Naive thymus-derived CD4-positive, alpha-beta T cell (primary cell): ENCODE data around the gene CCDC91. TPM values are rescaled to one million over a fixed set of nuclear protein-coding genes. Genes with fewer than 3 reads are reported as not detected.

Experiments
- ATAC-seq: fragments of 150-1000 bp; cut with Tn5 transposase; 2 replicates; pipeline ENCODE4 v1.10.0; 2021; ENCODE audit warnings: mild to moderate bottlenecking, moderate library complexity
- CTCF ChIA-PET: fragments of 350-600 bp; sonication (Branson Sonifier 250); formaldehyde crosslinking; loops from one replicate; lab custom pipeline; 2021; ENCODE audit warnings: antibody characterized with exemption; lab: Charles Lee
- POLR2A ChIA-PET: fragments of 350-600 bp; sonication (Branson Sonifier 250); formaldehyde crosslinking; loops from one replicate; lab custom pipeline; 2021; ENCODE audit warnings: antibody characterized with exemption, inconsistent platforms; lab: Charles Lee
- DNase-seq, 9 donors: peaks; one replicate each; pipeline versions ENCODE4 v3.0.0 to v3.0.0-alpha.2; 2020 to 2022; ENCODE audit warnings: mixed read lengths in 1 of 9
- H3K27ac ChIP-seq: one replicate; pipeline ENCODE4 v1.7.0; 2013; ENCODE audit warnings: mild to moderate bottlenecking, low read depth, low read length, moderate library complexity
- H3K27me3 ChIP-seq, 2 donors: one replicate each; pipeline ENCODE4 v1.7.0; 2013; ENCODE audit warnings: low read length in 2 of 2, mild to moderate bottlenecking in 2 of 2, moderate library complexity in 2 of 2; ENCODE audit not compliant: control insufficient read depth in 2 of 2, insufficient read depth in 2 of 2
- H3K36me3 ChIP-seq, 3 experiments: 1 replicate in 2 of 3; 2 replicates in 1 of 3; pipeline ENCODE4 v1.7.0; 2013; ENCODE audit warnings: low read length in 3 of 3, mild to moderate bottlenecking in 3 of 3, moderate library complexity in 1 of 3; ENCODE audit not compliant: insufficient read depth in 3 of 3, control insufficient read depth in 2 of 3
- H3K4me1 ChIP-seq, 2 donors: one replicate each; pipeline ENCODE4 v1.7.0; 2013; ENCODE audit warnings: low read length in 2 of 2, mild to moderate bottlenecking in 2 of 2, moderate library complexity in 1 of 2; ENCODE audit not compliant: control insufficient read depth in 2 of 2, insufficient read depth in 2 of 2
- H3K4me3 ChIP-seq: 2 replicates; pipeline ENCODE4 v1.7.0; 2013; ENCODE audit warnings: mild to moderate bottlenecking, low read length
- H3K9me3 ChIP-seq, 3 experiments: 1 replicate in 2 of 3; 2 replicates in 1 of 3; pipeline ENCODE4 v1.7.0; 2013; ENCODE audit warnings: low read length in 3 of 3; ENCODE audit not compliant: control insufficient read depth in 2 of 3
- H3K27ac Mint-ChIP-seq, 9 donors: one replicate each; pipeline ENCODE4 v1.8.0; 2020 to 2022; ENCODE audit warnings: mixed read lengths in 9 of 9, mild to moderate bottlenecking in 8 of 9, moderate library complexity in 5 of 9, inconsistent platforms in 2 of 9
- H3K27me3 Mint-ChIP-seq, 5 donors: one replicate each; pipeline ENCODE4 v1.8.0; 2021 to 2022; ENCODE audit warnings: mixed read lengths in 5 of 5, mild to moderate bottlenecking in 1 of 5
- H3K36me3 Mint-ChIP-seq, 5 donors: one replicate each; pipeline ENCODE4 v1.8.0; 2020 to 2022; ENCODE audit warnings: mixed read lengths in 5 of 5, mild to moderate bottlenecking in 3 of 5, inconsistent platforms in 1 of 5
- H3K4me1 Mint-ChIP-seq, 7 donors: one replicate each; pipeline ENCODE4 v1.8.0; 2020 to 2022; ENCODE audit warnings: mixed read lengths in 7 of 7, mild to moderate bottlenecking in 3 of 7, inconsistent platforms in 1 of 7
- H3K4me3 Mint-ChIP-seq, 10 donors: one replicate each; pipeline ENCODE4 v1.8.0; 2020 to 2022; ENCODE audit warnings: mild to moderate bottlenecking in 10 of 10, mixed read lengths in 10 of 10, moderate library complexity in 6 of 10, inconsistent platforms in 2 of 10
- H3K9me3 Mint-ChIP-seq, 11 donors: one replicate each; pipeline ENCODE4 v1.8.0; 2020 to 2022; ENCODE audit warnings: mixed read lengths in 11 of 11, mild to moderate bottlenecking in 4 of 11, inconsistent platforms in 1 of 11, moderate library complexity in 1 of 11
- intact Hi-C, 2 donors: fragments of 100-400 bp; cut with micrococcal nuclease; formaldehyde crosslinking; loops; one replicate each; pipeline ENCODE4 v1.15.1; 2023
- polyA plus RNA-seq, 2 donors: library from polyadenylated mRNA; unstranded; fragments of 300-500 nt; fragmentation: Illumina TruSeq; gene quantifications; one replicate each; pipeline ENCODE4 v1.2.3, GENCODE V29; 2021
- total RNA-seq, 6 experiments: library from RNA in 5 of 6; stranded (reverse) in 5 of 6; gene quantifications; 1 replicate in 5 of 6; 2 replicates in 1 of 6; pipeline ENCODE4 v1.2.3 and lab custom pipeline; 2021 to 2026

CCDC91 gene
- total and polyA plus RNA-seq, 7 experiments from 2014 or later, result 20.2 to 105 (median 78.0) TPM

- intact Hi-C loops, result no loop called here
- peaks cover 0 to 24% (median 12%) of the 10 kb centered on the region in 5 donors for H3K36me3 Mint-ChIP-seq
- Histone ChIP-seq H3K27ac (no peak overlapping the region), H3K27me3 (no peaks in the 10 kb centered on the region), H3K4me1 (no peaks in the 10 kb centered on the region), H3K9me3 (no peaks in the 10 kb centered on the region), H3K4me3 (no peak overlapping the region), H3K36me3 (no peaks in the 10 kb centered on the region)
- CTCF ChIA-PET, result no interaction called here
- H3K9me3 Mint-ChIP-seq, result peaks cover 0 to 11% (median 3%) of the 10 kb centered on the region in 11 donors
- H3K4me3 Mint-ChIP-seq, result no peak overlapping the region
- no peak for DNase-seq
- H3K4me1 Mint-ChIP-seq, result no peaks in the 10 kb centered on the region
- no peak overlapping the region for H3K27ac Mint-ChIP-seq
- no peak for ATAC-seq
- H3K27me3 Mint-ChIP-seq, result peaks cover 0 to 9% (median 0%) of the 10 kb centered on the region in 5 donors
- POLR2A ChIA-PET, result no interaction called here
These were observed 33.5 kb upstream of the CCDC91 start for GRCh38 chr12:28156804-28157203.

DNA sequence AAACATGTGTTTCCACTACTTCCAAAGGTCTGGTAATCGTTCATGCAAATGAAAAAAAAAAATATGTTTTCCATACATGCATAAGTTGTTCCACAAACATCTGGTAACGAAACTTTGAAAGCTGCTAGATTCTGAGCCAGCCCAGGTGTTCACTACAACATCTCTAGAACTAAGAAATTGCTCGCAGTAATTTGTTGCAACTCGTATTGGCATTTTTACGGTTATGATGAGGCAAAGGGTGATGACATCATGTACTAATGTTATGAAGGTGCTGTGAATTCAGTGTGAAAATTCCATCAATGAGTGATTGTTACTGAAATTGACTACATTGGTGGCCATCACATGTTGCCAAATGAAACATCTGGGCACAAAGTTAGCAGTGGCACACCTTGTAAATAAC lies 31.9 kb upstream of the CCDC91 start:
- Mint-ChIP-seq H3K9me3 (peaks cover 0 to 8% (median 0%) of the 10 kb centered on the region in 11 donors), H3K27me3 (peaks cover 0 to 4% (median 0%) of the 10 kb centered on the region in 5 donors), H3K4me3 (no peak overlapping the region), H3K36me3 (peaks cover 0 to 35% (median 25%) of the 10 kb centered on the region in 5 donors), H3K4me1 (no peaks in the 10 kb centered on the region), H3K27ac (no peak overlapping the region)
- Histone ChIP-seq H3K27ac (no peak overlapping the region), H3K27me3 (no peaks in the 10 kb centered on the region), H3K9me3 (no peaks in the 10 kb centered on the region), H3K36me3 (no peaks in the 10 kb centered on the region), H3K4me1 (no peaks in the 10 kb centered on the region), H3K4me3 (no peak overlapping the region)
- intact Hi-C loops, result no loop called here
- POLR2A ChIA-PET, result no interaction called here
- DNase-seq, result no peak
- CTCF ChIA-PET, result interaction anchor here (0.7 kb wide), 1 partner anchor 453 kb away, joined by 5 read pairs; no protein-coding TSS in a partner anchor
- ATAC-seq, result no peak

- Mint-ChIP-seq H3K27ac (no peak overlapping the region), H3K9me3 (peaks cover 0 to 8% (median 0%) of the 10 kb centered on the region in 11 donors), H3K27me3 (no peaks in the 10 kb centered on the region), H3K36me3 (peaks cover 0 to 37% (median 23%) of the 10 kb centered on the region in 5 donors), H3K4me3 (no peak overlapping the region), H3K4me1 (no peaks in the 10 kb centered on the region)
- intact Hi-C loops, result no loop called here
- H3K4me1 ChIP-seq, result no peaks in the 10 kb centered on the region
- H3K9me3 ChIP-seq, result no peaks in the 10 kb centered on the region
- no peak overlapping the region for H3K4me3 ChIP-seq
- ChIA-PET CTCF (no interaction called here), POLR2A (no interaction called here)
- DNase-seq, result no peak
- H3K36me3 ChIP-seq, result no peaks in the 10 kb centered on the region
- ATAC-seq, result no peak
- no peaks in the 10 kb centered on the region for H3K27me3 ChIP-seq
- H3K27ac ChIP-seq, result no peak overlapping the region
These were observed 30.6 kb upstream of the CCDC91 start for GRCh38 chr12:28159688-28160087.

DNA sequence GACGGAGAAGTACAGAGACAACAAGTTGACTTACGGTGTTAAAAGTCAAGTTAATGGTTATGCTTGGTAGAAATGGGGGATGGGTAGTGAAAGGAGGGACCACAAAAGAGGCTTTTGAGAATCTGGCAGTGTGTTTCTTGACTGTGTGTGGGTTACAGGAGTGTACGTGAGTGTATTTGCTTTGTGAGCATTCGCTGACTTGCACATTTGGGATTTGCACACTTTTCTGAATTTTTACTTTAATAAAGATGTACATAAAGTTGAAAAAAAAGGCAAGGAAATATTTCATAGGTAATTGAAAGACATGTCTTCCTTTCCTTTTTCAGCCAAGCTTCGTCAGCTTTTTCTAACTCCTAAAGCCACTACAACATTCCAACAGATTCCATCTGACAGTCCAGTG lies 28.6 kb upstream of the CCDC91 start:
- Mint-ChIP-seq H3K4me1 (no peaks in the 10 kb centered on the region), H3K27ac (no peak overlapping the region), H3K9me3 (peaks cover 0 to 8% (median 0%) of the 10 kb centered on the region in 11 donors), H3K27me3 (no peaks in the 10 kb centered on the region), H3K36me3 (peaks cover 0 to 36% (median 23%) of the 10 kb centered on the region in 5 donors), H3K4me3 (no peak overlapping the region)
- no peaks in the 10 kb centered on the region for H3K4me1 ChIP-seq
- POLR2A ChIA-PET, result no interaction called here
- H3K9me3 ChIP-seq, result no peaks in the 10 kb centered on the region
- no peaks in the 10 kb centered on the region for H3K36me3 ChIP-seq
- intact Hi-C loops, result no loop called here
- DNase-seq (no peak), ATAC-seq (no peak)
- H3K27me3 ChIP-seq, result no peaks in the 10 kb centered on the region
- H3K27ac ChIP-seq, result no peak overlapping the region
- H3K4me3 ChIP-seq, result no peak overlapping the region
- CTCF ChIA-PET, result no interaction called here

DNA sequence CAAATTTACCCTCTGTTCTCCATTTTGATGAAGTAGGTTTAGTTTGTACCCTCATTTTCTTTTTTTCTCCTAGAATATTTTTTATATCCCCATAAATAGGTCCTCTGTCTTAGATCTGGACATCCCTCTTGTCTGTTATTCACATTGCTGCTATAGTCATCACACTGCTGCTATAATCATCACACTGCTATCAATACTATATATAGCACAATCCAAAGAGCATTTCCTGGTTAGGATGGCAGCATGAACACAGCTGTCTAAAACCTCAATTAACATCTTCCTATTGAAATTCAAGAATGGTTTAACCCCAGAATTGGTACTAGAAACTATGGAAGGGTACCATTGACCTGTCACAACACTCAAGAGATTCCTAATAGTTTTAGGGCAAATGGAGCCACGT lies 27.6 kb upstream of the CCDC91 start:
- H3K27me3 ChIP-seq, result no peaks in the 10 kb centered on the region
- Mint-ChIP-seq H3K4me1 (no peaks in the 10 kb centered on the region), H3K4me3 (no peak overlapping the region), H3K9me3 (peaks cover 0 to 8% (median 0%) of the 10 kb centered on the region in 11 donors), H3K27me3 (no peaks in the 10 kb centered on the region), H3K27ac (no peak overlapping the region), H3K36me3 (peaks cover 0 to 33% (median 23%) of the 10 kb centered on the region in 5 donors)
- H3K9me3 ChIP-seq, result no peaks in the 10 kb centered on the region
- H3K4me1 ChIP-seq, result no peaks in the 10 kb centered on the region
- intact Hi-C loops, result no loop called here
- no peak for DNase-seq
- no peak overlapping the region for H3K27ac ChIP-seq
- no peak overlapping the region for H3K4me3 ChIP-seq
- ATAC-seq, result no peak
- H3K36me3 ChIP-seq, result no peaks in the 10 kb centered on the region
- POLR2A ChIA-PET, result no interaction called here
- CTCF ChIA-PET, result no interaction called here

DNA sequence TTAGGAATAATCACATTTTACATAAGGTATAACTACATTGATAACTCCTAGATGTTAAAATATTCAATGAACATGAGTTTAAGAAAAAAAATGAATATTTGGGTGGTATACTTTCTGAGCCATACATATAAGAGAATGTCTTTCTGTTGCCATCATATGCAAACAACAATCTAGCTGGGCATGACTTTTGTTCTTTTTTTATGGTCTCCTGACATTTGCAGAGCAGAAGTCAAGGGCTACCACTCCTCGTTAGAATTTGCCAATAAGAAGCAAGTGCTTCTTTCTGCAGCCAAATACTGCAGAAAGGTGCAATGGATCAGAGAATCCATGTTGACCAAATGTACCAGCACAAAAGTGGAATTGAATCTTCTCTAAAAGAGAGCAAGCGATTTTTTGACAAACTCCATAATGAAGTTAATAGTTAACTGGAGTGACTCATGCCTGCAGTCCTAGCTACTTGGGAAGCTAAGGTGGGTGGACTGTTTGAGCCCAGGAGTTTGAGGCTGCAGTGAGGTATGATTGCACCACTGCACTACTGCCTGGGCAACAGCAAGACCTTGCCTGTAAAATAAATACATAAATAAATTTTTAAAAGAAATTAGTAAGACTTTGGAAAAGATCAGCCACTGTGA lies 25.5 kb upstream of the CCDC91 start:
- Histone ChIP-seq H3K27me3 (no peaks in the 10 kb centered on the region), H3K4me1 (no peaks in the 10 kb centered on the region), H3K36me3 (no peaks in the 10 kb centered on the region), H3K27ac (no peak overlapping the region), H3K9me3 (no peaks in the 10 kb centered on the region), H3K4me3 (no peak overlapping the region)
- H3K4me1 Mint-ChIP-seq, result no peaks in the 10 kb centered on the region
- H3K9me3 Mint-ChIP-seq, result peaks cover 0 to 8% (median 0%) of the 10 kb centered on the region in 11 donors
- CTCF ChIA-PET, result no interaction called here
- intact Hi-C loops, result no loop called here
- no peak for ATAC-seq
- POLR2A ChIA-PET, result no interaction called here
- H3K27me3 Mint-ChIP-seq, result no peaks in the 10 kb centered on the region
- H3K36me3 Mint-ChIP-seq, result peaks cover 0 to 33% (median 23%) of the 10 kb centered on the region in 5 donors
- no peak for DNase-seq
- H3K27ac Mint-ChIP-seq, result no peak overlapping the region
- H3K4me3 Mint-ChIP-seq, result no peak overlapping the region

DNA sequence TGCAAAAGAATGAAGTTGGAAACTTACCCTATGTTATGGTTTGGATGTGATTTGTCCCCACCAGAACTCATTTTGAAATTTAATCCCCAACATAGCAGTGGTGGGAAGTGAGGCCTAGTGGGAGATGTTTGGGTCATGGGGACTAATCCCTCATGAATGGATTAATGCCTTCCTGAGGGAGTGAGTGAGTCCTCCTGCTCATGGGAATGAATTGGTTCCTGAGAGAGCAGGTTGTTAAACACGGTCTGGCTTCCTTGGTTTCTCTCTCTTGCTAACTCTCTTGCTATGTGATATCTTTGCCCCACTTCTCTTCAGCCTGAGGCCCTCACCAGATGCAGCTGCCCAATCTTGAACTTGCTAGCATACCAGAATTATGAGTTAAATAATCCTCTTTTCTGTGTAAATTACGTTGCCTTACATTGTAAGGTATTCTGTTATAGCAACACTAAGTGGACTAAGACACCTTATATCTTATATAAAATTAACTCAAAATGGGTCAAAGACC lies 22.2 kb upstream of the CCDC91 start:
- Histone ChIP-seq H3K4me3 (no peak overlapping the region), H3K36me3 (no peaks in the 10 kb centered on the region), H3K4me1 (no peaks in the 10 kb centered on the region), H3K27me3 (no peaks in the 10 kb centered on the region), H3K9me3 (no peaks in the 10 kb centered on the region), H3K27ac (no peak overlapping the region)
- POLR2A ChIA-PET, result no interaction called here
- CTCF ChIA-PET, result no interaction called here
- ATAC-seq, result no peak
- no peak for DNase-seq
- Mint-ChIP-seq H3K36me3 (peaks cover 0 to 11% (median 0%) of the 10 kb centered on the region in 5 donors), H3K4me1 (peaks cover 0 to 9% (median 7%) of the 10 kb centered on the region in 7 donors), H3K9me3 (peaks cover 0 to 7% (median 0%) of the 10 kb centered on the region in 11 donors), H3K27me3 (no peaks in the 10 kb centered on the region), H3K4me3 (no peak overlapping the region), H3K27ac (no peak overlapping the region)
- intact Hi-C loops, result no loop called here
